ENCODE data around the gene SOX6.

SOX6 gene

GRCh38 chr11:16266021-16266420 is 90.3 kb downstream of the SOX6 start:
- FAIRE-seq: peak; percentile 88

- no peak for FAIRE-seq
Observed at GRCh38 chr11:16265022-16265421, 91.3 kb downstream of the SOX6 start.

GRCh38 chr11:16262645-16262955 is 93.7 kb downstream of the SOX6 start:
- FAIRE-seq: no peak

GRCh38 chr11:16261836-16262644 is 94.3 kb downstream of the SOX6 start:
- FAIRE-seq: no peak

GRCh38 chr11:16252373-16252772 is 104.0 kb downstream of the SOX6 start:
- FAIRE-seq: no peak

- FAIRE-seq: no peak
Observed at GRCh38 chr11:16248248-16248647, 108.1 kb downstream of the SOX6 start.

- no peak for FAIRE-seq
Observed at GRCh38 chr11:16242806-16243205, 113.5 kb downstream of the SOX6 start.

- no peak for FAIRE-seq
Observed at GRCh38 chr11:16240687-16241086, 115.7 kb downstream of the SOX6 start.

- no peak for FAIRE-seq
Observed at GRCh38 chr11:16239141-16240105, 116.9 kb downstream of the SOX6 start.

- no peak for FAIRE-seq
Observed at GRCh38 chr11:16226245-16226644, 130.1 kb downstream of the SOX6 start.

GRCh38 chr11:16225623-16226022 is 130.7 kb downstream of the SOX6 start:
- no peak for FAIRE-seq

- FAIRE-seq: no peak
Observed at GRCh38 chr11:16223558-16223957, 132.8 kb downstream of the SOX6 start.

- FAIRE-seq: no peak
Observed at GRCh38 chr11:16217631-16218030, 138.7 kb downstream of the SOX6 start.

GRCh38 chr11:16216831-16217230 is 139.5 kb downstream of the SOX6 start:
- no peak for FAIRE-seq

- FAIRE-seq: peak; percentile 85
Observed at GRCh38 chr11:16215352-16215751, 141.0 kb downstream of the SOX6 start.

- FAIRE-seq: no peak
Observed at GRCh38 chr11:16211407-16211806, 144.9 kb downstream of the SOX6 start.

- no peak for FAIRE-seq
Observed at GRCh38 chr11:16204261-16204660, 152.1 kb downstream of the SOX6 start.

GRCh38 chr11:16195651-16196050 is 160.7 kb downstream of the SOX6 start:
- no peak for FAIRE-seq

- no peak for FAIRE-seq
Observed at GRCh38 chr11:16194566-16194965, 161.8 kb downstream of the SOX6 start.

GRCh38 chr11:16193897-16194381 is 162.4 kb downstream of the SOX6 start:
- no peak for FAIRE-seq

- no peak for FAIRE-seq
Observed at GRCh38 chr11:16191868-16192240, 164.5 kb downstream of the SOX6 start.

GRCh38 chr11:16191212-16191867 is 165.0 kb downstream of the SOX6 start:
- peak; percentile 79 for FAIRE-seq

- peak; percentile 71 for FAIRE-seq
Observed at GRCh38 chr11:16186680-16187079, 169.7 kb downstream of the SOX6 start.
